T-helper 1 cell treated with Interleukin-12 subunit alpha and Interleukin-12 subunit beta and Interleukin-4 antibody, amounts not matched to agents 30 ng/mL and 1 ng/mL, for 36 hours (primary cell): ENCODE results near the gene GNAZ. TPM values are rescaled to one million over a fixed set of nuclear protein-coding genes. Genes with fewer than 3 reads are reported as not detected.

Experiments
- intact Hi-C: fragments of 100-400 bp; cut with micrococcal nuclease; formaldehyde crosslinking; loops from one replicate; pipeline ENCODE4 v1.15.1; 2024
- total RNA-seq: library from RNA; stranded (reverse); gene quantifications from 2 replicates; pipeline ENCODE4 v1.2.3, GENCODE V29; 2022

GNAZ gene
- total RNA-seq, 1 donor from 2014 or later: 0.22 TPM

GRCh38 chr22:23118647-23119493 lies 48.6 kb downstream of the GNAZ start:
- intact Hi-C loops: loop anchor here (1.0 kb wide), 1 partner anchor 23 kb away; no protein-coding TSS in a partner anchor

DNA sequence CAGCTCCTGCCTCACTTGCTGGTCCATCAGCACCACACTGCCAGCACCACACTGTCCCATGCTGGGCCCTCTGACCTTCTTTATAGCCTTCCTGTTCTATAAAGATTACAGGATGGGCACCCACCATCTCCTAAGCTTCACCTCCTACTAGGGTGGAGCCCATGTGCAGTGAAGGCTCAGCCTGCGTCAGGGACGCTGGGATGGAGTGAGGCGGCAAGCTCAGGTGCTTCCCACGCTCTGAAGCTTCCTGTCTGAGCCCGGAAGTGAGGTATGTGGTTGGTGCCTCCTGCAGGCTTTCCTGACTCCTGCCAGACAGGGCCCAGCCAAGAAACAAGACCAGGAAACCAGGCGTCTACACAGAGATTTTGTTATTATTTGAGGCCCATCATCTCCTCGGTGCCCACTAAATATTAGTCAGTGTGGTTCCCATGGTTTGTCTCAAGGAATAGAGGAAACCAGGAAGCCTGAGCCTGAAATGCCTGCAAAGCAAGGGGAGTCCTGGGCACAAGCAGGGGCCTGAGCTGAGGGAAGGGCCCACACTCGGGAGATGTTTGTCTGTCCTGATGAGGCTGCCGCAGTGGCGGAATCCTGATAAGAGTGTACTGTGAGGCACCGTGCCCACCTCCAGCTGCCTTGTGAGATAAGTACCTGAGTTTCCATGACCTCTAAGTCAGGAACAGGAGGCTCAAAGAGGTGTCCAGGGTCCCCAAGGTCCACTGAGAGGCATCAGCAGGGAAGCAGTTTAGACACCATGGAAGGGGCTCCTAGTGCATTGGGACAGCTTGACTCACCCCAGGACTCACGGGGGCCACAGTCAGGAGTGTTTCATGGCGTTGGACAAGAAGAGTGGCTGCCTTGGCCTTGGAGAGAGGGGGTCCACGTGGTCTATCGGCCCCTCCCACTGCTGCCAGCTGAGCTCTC lies 49.4 kb downstream of the GNAZ start:
- intact Hi-C loops: loop anchor here (1.0 kb wide), 1 partner anchor 23 kb away; no protein-coding TSS in a partner anchor

GRCh38 chr22:23120415-23120899 lies 50.1 kb downstream of the GNAZ start:
- intact Hi-C loops: no loop called here

DNA sequence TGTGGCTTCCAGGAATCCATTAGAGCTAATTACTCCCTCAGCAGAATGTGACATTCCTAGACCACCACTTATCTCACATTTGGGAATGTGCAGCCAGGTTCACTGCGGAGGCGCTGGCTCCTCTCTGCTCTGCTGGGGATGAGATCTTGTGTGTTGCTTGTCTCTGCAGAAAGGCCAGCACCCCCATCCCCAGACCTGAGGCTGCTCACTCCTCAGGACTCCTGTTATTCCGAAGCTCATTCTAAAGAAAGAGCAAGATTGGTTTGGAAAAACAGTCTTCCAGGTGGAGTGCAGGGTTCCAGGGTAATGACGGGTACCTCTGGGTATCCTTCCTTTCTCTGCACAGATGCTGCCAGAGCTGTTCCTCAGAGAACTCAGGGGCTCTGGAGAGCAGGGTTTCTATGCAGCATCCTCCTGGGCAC lies 50.7 kb downstream of the GNAZ start:
- intact Hi-C loops: no loop called here

- intact Hi-C loops: no loop called here
These were observed 51.1 kb downstream of the GNAZ start for GRCh38 chr22:23121424-23121823.

DNA sequence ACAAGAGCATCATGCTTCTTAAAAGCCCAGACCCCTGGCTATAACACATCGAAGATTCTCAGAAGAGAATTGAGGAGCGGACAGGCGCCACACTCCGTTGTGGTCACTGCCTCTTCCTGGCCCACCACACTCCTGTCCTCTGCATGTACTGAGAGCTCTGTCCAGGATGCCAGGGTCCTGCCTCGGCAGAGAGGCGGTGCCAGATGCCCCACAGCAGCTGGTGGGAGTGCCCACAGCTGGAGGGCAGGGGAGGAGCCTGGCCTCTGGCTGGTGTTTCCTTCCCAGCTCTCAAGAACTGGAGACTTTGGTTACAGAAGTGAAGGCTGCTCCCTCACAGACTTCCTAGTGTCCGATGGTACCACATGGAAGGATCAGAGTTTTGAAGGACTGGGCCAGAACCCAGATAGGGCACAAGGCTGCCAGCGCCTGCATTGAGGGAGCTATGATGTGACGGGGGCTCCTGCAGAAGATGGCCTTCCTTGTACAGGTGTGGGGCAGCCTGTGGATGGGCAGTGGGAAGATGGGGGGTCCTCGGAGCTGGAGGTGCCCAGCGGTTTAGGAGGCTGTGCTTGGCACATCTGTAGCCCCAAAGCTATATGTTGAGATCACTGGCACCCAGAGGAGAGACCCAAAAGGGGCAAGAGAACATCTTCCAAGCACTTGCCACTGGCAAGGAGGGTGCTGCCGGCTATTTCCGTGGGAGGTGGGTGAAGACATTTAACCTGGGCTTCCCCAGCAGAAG lies 52.1 kb downstream of the GNAZ start:
- intact Hi-C loops: no loop called here

DNA sequence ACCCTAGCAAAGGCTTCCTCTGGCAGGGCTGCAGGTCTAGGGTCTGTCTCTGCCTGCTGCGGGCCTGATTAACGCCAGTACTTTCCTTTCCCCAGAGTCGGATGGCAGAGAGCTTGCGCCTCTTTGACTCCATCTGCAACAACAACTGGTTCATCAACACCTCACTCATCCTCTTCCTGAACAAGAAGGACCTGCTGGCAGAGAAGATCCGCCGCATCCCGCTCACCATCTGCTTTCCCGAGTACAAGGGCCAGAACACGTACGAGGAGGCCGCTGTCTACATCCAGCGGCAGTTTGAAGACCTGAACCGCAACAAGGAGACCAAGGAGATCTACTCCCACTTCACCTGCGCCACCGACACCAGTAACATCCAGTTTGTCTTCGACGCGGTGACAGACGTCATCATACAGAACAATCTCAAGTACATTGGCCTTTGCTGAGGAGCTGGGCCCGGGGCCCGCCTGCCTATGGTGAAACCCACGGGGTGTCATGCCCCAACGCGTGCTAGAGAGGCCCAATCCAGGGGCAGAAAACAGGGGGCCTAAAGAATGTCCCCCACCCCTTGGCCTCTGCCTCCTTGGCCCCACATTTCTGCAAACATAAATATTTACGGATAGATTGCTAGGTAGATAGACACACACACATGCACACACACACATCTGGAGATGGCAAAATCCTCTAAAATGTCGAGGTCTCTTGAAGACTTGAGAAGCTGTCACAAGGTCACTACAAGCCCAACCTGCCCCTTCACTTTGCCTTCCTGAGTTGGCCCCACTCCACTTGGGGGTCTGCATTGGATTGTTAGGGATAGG lies 52.9 kb downstream of the GNAZ start:
- intact Hi-C loops: no loop called here

DNA sequence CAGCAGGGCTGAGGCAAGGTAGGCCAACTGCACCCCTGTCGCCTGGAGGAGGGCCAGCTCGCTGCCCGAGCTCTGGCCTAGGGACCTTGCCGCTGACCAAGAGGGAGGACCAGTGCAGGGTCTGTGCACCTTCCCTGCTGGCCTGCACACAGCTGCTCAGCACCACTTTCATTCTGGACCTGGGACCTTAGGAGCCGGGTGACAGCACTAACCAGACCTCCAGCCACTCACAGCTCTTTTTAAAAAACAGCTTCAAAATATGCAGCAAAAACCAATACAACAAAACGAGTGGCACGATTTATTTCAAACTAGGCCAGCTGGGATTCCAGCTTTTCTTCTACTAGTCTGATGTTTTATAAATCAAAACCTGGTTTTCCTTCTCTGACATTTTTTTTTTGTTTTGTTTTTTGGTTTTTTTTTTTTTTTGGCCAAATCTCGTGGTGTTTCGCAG lies 53.5 kb downstream of the GNAZ start:
- intact Hi-C loops: no loop called here

- intact Hi-C loops: no loop called here
These were observed 54.5 kb downstream of the GNAZ start for GRCh38 chr22:23124611-23125511.

- intact Hi-C loops: no loop called here
These were observed 55.3 kb downstream of the GNAZ start for GRCh38 chr22:23125512-23126103.

- intact Hi-C loops: no loop called here
These were observed 56.1 kb downstream of the GNAZ start for GRCh38 chr22:23126165-23127054.

DNA sequence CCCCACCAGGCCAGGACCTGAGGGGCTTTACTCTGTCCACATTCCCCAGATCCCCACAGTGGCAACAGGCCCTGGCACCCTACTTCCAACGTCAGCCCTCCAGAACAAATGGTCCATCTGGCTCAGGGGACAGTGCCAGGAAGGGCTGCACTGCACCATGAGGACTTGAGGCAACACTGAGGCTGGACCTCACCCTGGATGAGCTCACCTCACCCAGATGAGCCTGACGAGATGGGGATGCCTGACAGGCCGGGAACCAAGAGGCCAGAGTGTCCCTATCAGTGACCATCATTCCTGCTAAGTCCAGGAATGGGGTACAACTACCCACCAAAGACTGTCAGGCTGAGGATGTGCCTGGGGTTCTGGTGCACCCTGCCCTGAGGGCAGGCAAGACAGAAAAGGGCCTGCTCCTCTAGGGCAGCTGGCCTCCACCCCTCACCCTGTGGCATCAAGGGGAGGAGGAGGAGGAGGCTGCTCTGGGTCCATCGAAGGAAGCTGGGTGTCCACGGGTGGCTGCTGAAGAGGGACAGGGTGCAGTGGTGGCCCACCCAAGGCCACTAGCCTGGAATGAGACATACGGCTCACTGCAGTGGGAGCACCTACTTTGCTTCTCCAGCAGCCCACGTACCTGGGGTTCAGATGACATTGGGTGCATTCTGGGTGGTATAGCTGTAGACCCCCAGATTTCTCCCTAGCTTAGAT lies 56.9 kb downstream of the GNAZ start:
- intact Hi-C loops: no loop called here

GRCh38 chr22:23127788-23128187 lies 57.5 kb downstream of the GNAZ start:
- intact Hi-C loops: loop anchor here (1.0 kb wide), 2 partner anchors 168 to 374 kb away; no protein-coding TSS in a partner anchor

DNA sequence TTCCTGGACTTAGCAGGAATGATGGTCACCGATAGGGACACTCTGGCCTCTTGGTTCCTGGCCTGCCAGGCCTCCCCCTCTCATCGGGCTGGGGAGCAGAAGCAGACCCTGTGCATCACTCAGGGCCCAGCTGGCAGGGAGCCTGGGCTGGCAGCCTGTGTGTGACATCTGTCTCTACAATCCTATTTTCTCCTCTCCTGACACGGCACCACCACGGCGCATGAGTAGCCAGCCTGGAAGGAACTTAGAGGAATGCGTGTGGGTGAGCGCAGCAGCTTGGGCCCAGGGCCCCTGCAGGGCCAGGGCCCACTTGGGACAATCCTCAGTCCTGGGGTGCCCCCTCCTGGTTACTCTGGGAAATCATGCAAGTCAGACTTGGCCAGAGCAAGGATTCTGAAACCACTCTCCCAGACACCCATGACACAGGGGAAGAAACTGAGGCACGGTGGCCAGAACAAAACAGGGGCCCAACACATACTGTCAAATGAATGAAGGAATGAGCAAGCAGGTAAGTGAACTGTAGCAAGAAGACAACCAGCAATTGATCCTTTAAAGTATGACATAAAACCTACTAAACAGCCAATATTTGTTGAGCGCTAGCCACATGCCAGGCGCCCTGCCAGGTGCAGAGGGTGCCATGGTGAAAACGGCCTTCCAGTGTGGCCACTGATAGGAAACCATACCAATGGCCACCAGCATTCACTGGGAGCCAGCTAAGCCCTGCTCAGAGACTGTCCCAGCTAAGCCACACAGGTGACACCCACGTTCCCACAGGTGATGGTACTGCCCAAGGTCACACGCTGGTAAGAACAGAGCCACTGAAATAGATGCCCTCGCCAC lies 58.2 kb downstream of the GNAZ start:
- intact Hi-C loops: loop anchor here (1.0 kb wide), 2 partner anchors 169 to 375 kb away; no protein-coding TSS in a partner anchor

DNA sequence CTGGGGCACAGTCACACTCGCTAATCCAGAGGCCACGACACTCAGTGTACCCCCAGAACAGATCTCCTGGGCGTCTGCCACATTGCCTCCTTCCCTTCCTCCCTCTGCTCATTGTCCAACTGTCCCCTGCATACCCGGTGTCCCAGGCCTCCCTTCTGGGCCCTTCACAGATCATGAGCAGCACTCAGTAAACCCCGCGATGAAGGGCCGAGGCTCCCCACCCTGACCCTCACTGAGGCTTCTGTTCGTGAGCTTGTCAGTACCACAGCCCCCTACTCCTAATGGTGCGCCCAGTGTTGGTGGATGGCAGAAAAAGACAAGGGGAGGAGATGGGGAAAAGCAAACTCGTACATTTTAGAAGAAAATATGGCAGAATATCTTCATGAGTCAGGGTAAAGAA lies 58.8 kb downstream of the GNAZ start:
- intact Hi-C loops: no loop called here

DNA sequence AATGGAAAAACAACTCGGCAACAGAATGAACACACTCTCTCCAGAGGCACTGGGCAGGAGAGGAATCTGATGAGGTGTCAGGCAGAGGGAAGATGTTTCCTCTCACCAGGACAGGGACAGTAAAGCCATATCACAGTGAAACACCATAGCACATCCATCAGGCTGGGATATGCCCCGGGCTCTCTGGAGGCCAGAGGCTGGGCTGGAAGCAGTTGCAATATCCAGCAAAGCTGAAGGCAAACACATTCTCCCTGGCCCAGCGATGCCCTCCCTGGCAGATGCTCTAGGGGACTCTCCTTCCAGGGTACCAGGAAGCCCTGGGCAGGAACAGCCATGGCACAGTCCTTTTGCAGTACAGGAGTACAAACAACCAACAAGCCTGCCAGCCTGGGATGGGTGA lies 60.4 kb downstream of the GNAZ start:
- intact Hi-C loops: no loop called here
